Stomach smooth muscle (tissue), 2 donors: ENCODE data around the gene KRTAP20-2.

Experiments used
- H3K27ac ChIP-seq: one replicate; pipeline ENCODE4 v1.7.0; 2013; ENCODE audit warnings: mild to moderate bottlenecking, low read length, inconsistent platforms
- H3K27me3 ChIP-seq, 2 donors: one replicate each; pipeline ENCODE4 v1.7.0; 2013; ENCODE audit warnings: low read length in 2 of 2; ENCODE audit not compliant: insufficient read depth in 2 of 2, control insufficient read depth in 1 of 2
- H3K36me3 ChIP-seq, 2 donors: one replicate each; pipeline ENCODE4 v1.7.0; 2013; ENCODE audit warnings: low read length in 2 of 2; ENCODE audit not compliant: control insufficient read depth in 2 of 2, insufficient read depth in 2 of 2
- H3K4me1 ChIP-seq: one replicate; pipeline ENCODE4 v1.7.0; 2013; ENCODE audit warnings: low read length; ENCODE audit not compliant: control insufficient read depth, insufficient read depth
- H3K4me3 ChIP-seq, 2 donors: one replicate each; pipeline ENCODE4 v1.7.0; 2013; ENCODE audit warnings: low read length in 2 of 2
- H3K9ac ChIP-seq, 2 donors: one replicate each; pipeline ENCODE4 v1.7.0; 2013; ENCODE audit warnings: low read length in 2 of 2, mild to moderate bottlenecking in 1 of 2
- H3K9me3 ChIP-seq, 2 donors: one replicate each; pipeline ENCODE4 v1.7.0; 2013; ENCODE audit warnings: low read length in 2 of 2; ENCODE audit not compliant: control insufficient read depth in 2 of 2
- donor health status: healthy.
- donor health status: Pancreatic carcinoma.

KRTAP20-2 gene

DNA sequence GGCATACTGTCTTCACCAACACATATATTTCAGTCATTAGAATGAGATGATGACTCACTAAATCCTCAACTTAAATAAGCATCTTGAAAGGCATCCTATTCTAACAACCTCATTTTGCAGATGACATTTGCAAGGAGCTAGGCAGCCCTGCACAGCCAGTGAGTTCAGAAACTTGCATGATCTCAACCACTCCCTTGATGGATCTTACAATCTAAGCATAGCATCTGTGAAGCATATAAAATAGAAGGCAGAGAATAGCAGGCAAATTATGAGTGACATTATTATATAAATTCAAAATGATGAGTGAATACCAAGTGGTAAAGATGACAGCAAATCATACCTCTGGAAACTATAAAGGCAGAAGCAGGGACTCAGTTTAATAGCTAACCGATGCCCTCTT is 39.3 kb downstream of the KRTAP20-2 start:
- Histone ChIP-seq H3K4me3 (no peak overlapping the region), H3K27ac (no peak overlapping the region), H3K9me3 (no peaks in the 10 kb centered on the region), H3K9ac (no peak overlapping the region), H3K27me3 (no peaks in the 10 kb centered on the region), H3K36me3 (no peaks in the 10 kb centered on the region), H3K4me1 (no peaks in the 10 kb centered on the region)

DNA sequence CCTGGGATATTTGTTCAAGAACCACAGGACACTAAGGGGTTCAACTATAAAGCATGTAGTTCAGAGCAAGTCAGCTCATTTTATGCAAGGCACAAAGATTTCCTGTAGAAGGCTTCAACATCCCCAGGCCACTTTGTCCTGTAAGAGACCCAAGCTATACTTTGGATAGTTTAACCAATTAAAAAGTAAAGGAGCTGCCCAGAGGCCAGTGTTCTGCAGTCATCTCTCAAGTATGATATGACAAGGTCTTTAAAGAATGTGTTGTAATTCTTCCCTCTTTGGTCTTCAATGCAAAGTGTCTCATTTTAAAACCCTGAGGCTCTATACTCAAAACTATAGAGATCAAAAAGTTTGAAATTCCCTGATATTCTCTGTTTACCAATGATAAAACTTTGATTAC is 41.7 kb downstream of the KRTAP20-2 start:
- H3K4me1 ChIP-seq, result no peaks in the 10 kb centered on the region
- no peak overlapping the region for H3K27ac ChIP-seq
- no peaks in the 10 kb centered on the region for H3K9me3 ChIP-seq
- H3K4me3 ChIP-seq, result no peak overlapping the region
- no peak overlapping the region for H3K9ac ChIP-seq
- H3K36me3 ChIP-seq, result no peaks in the 10 kb centered on the region
- H3K27me3 ChIP-seq, result no peaks in the 10 kb centered on the region

DNA sequence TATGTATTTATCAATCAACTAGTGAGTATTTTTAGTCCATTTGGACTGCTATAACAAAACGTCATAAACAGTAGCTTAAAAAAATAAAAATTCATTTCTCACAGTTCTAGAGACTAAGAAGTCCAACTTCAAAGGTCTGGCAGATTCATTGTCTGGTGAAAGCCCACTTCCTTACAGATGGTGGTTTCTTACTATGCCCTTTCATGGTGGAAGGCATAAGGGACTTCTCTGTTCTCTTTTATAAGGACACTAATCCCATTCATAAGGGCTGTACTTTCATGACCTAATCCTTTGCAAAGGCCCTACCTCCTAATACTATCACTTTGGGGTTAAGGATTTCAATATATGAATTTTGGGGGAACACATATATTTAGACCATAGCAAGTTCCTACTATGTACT is 45.6 kb downstream of the KRTAP20-2 start:
- Histone ChIP-seq H3K27ac (no peak overlapping the region), H3K36me3 (no peaks in the 10 kb centered on the region), H3K9ac (no peak overlapping the region), H3K27me3 (no peaks in the 10 kb centered on the region), H3K4me3 (no peak overlapping the region), H3K4me1 (no peaks in the 10 kb centered on the region), H3K9me3 (no peaks in the 10 kb centered on the region)

DNA sequence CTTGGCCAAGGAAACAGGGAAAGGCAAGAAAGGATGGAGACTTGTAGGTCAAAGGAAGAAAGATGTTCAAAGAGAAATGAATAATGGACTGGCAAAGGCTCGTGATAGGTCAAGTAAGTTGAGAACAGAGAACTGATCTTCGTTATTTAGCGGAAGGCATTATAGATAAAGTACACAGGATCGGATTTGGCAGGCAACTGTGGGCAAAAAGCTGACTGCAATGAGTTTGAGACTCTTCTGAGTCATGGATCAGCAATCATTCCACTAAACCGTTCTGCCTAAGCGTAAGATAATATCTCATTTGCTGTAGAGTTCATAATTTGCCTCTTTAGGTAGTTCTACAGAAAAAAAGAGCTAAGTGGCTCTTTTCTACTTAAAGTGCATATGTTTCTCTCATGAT is 49.5 kb downstream of the KRTAP20-2 start:
- Histone ChIP-seq H3K36me3 (no peaks in the 10 kb centered on the region), H3K27ac (no peak overlapping the region), H3K9me3 (no peaks in the 10 kb centered on the region), H3K27me3 (no peaks in the 10 kb centered on the region), H3K4me1 (no peaks in the 10 kb centered on the region), H3K9ac (no peak overlapping the region), H3K4me3 (no peak overlapping the region)
